Measurements from ENCODE around the gene SLC38A10.

SLC38A10 gene

DNA sequence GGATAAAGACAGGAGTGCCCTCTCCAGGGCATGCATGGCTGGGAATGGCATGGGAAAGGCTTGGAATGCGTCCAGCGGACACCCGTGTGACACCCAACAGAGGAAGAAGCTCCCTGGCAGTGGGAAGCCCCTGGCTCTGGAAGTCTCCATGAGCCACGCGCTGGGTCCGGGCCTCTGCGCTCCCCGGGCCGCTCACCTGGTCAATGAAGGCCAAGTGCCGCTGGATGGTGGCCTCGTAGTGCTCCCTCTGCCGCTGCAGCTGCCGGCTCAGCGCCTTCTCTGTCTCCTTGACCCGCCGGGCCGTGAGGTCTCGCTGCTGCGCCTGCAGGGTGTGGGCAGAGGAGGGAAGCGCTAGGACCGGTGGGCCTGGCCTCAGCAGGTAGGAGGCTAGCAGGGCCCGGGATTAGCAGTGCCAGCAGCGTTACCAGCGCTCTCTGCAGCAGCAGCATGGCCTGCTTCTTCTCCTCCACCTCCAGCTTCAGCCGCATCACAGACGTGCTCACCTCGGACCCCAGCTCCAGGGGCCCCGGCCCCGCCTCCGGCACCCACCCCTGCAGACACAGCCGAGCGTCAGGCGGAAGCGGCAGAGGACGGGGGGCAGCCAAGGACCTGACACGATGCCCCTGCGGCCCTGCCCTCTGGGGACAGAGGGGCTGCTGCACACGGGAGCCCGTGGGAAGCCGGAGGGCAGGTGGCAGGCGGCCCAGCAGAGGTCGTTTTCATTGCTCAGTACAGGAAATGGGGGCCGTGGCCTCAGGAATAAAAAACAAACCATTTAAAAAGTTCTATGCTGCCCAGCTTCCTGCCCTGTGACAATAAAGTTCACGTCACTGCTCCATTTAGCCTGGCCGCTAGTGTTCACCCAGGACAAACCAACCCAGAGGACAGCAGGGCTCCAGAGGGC lies 98.3 kb downstream of the SLC38A10 start:
- Histone ChIP-seq H3K27ac (ENCODE audit: low read depth, low read length) (no peak overlapping the region), H3K4me1 (ENCODE audit: control insufficient read depth, insufficient read depth, low read length) (no peaks in the 10 kb centered on the region), H3K4me3 (ENCODE audit: low read depth, low read length) (no peak overlapping the region), H3K9ac (ENCODE audit: low read depth, low read length) (no peak overlapping the region), H3K27me3 (ENCODE audit: control insufficient read depth, insufficient read depth, low read length) (no peaks in the 10 kb centered on the region), H3K36me3 (ENCODE audit: control insufficient read depth, insufficient read depth, low read length) (peaks cover 45% of the 10 kb centered on the region), H3K9me3 (ENCODE audit: control insufficient read depth, insufficient read depth, low read length) (no peaks in the 10 kb centered on the region)

DNA sequence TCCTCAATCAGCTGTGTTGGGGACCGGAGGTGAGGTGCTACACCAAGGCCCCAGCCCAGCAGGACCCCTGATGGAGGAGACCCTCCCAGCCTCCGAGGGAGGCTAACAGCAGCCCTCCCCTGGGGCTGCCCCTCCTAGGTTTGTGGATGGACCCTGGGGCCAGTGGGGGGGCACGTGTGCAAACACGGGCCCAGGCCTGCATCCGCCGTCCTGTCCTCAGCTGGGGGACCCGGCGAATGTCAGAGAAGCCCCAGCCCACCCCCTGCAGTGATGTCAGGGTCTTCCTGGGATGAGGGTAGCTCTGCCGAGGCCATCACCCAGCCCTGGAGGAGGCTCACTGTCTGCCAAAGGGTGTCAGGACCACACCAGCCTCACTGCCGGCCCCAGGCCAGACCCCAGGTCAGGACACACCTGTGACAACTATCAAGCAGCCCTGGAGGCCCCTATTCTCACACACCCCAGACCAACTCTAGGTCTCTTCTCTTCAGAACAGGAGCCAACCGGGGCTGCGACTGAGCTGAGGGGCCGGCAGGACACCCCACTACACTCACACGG lies 99.1 kb downstream of the SLC38A10 start:
- no peak overlapping the region for H3K4me3 ChIP-seq (ENCODE audit: low read depth, low read length)

More for the DNA sequence above, 99.1 kb downstream of the SLC38A10 start:
- Histone ChIP-seq H3K36me3 (ENCODE audit: control insufficient read depth, insufficient read depth, low read length) (peaks cover 45% of the 10 kb centered on the region), H3K4me1 (ENCODE audit: control insufficient read depth, insufficient read depth, low read length) (no peaks in the 10 kb centered on the region), H3K9ac (ENCODE audit: low read depth, low read length) (no peak overlapping the region), H3K27me3 (ENCODE audit: control insufficient read depth, insufficient read depth, low read length) (no peaks in the 10 kb centered on the region), H3K9me3 (ENCODE audit: control insufficient read depth, insufficient read depth, low read length) (no peaks in the 10 kb centered on the region), H3K27ac (ENCODE audit: low read depth, low read length) (no peak overlapping the region)

Measured in HUES48 (cell line).